DMS114 treated with DMSO at 0.1 percent for 48 hours (cell line): ENCODE results near the gene EPHX1.
A peak's percentile ranks its signal among the peaks of the same experiment; 100 is the strongest.

Experiments
- DNase-seq: peaks from one replicate; lab custom pipeline; 2025; ENCODE audit not compliant: unreplicated experiment; lab: John Stamatoyannopoulos, UW

EPHX1 gene

DNA sequence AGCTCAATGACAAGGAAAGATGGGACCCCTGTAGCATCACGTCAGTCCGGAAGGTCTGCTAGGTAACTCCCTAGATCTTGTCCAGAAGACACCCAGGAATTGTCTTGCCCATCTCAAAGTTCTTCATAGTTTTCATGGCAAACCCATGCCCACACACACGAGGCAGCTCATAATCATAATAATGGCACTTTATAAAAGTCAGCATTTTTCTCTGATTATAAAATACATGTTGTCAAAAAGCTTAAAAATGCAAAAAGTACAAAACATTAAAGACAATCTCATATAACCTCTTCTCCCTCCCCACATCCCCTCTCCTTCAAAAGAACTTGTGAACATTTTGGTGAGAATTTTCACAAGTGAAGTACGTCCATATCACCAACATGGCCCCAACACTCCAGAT, 30.8 kb downstream of the EPHX1 start:
- no peak for DNase-seq

DNA sequence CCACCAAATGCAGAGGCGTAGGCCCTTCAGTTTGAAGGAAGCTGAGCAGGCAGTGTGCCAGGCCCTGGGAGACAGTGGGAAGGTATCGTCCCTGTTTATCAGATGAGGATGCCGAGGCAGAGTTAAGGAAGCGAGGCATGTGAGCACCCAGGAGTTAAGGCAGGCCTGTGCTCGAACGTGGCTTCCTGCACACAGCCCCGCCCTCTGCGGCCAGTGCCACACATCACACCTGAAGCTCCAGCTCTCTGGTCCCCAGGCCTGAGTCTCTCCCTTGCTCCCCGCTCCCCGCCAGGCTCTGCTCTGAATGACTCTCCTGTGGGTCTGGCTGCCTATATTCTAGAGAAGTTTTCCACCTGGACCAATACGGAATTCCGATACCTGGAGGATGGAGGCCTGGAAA, 32.1 kb downstream of the EPHX1 start:
- no peak for DNase-seq

DNA sequence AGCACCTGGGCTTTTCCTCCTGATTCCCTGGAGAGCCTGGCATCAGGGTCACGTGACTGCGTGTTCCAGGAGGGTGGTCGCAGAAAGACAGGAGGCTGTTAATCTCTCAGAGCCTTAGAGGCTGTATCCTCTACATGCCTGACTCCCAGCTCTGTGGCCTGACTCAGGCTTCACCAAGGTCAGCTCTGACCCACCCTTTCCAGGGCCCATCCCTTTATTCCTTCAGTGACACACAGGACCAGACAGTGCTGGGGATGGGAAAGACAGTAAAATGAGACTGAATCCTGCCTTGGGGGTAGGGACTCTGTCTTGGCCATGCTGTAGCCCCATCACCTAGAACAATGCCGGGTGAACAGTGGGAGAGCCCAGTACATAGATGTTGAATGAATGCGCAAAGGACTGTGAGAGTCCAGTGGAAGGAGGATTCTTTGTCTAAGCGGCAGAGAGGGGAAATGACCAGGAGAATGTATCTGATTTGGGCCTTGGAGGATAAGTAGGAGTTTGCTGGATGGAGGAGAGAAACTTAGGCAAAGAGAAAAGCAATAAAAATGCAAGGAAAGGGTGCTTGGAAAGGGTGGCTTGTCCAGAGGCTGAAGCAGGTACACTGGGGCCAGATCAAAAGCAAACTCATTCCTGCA, 33.0 kb downstream of the EPHX1 start:
- DNase-seq = no peak

DNA sequence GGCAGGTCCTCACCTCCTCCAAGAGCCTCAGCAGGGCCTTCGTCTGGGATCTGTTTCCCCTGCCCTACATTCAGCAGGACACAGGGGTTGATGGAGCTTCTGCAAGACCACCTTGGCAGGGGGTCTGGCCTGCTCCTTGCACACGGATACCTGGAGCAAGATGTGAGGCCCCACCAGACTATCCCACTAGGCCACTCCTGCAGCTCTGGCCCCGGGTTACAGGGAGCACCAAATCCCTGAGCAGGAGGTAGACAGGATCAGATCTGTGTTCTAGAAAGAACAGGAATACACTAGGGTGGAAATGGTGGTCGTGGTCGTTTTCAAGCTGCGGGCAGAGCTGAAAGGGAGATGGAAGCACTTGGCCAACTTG, 33.5 kb downstream of the EPHX1 start:
- DNase-seq = no peak

- DNase-seq = no peak
Measured at GRCh38 chr1:225844236-225845061, 34.5 kb downstream of the EPHX1 start.

GRCh38 chr1:225845097-225845496, 35.2 kb downstream of the EPHX1 start:
- DNase-seq = no peak

GRCh38 chr1:225845571-225846259, 35.8 kb downstream of the EPHX1 start:
- peak; percentile 46 for DNase-seq

- no peak for DNase-seq
Measured at GRCh38 chr1:225846331-225847310, 36.7 kb downstream of the EPHX1 start.

GRCh38 chr1:225847610-225848009, 37.7 kb downstream of the EPHX1 start:
- no peak for DNase-seq

- DNase-seq = no peak
Measured at GRCh38 chr1:225848030-225848955, 38.4 kb downstream of the EPHX1 start.

DNA sequence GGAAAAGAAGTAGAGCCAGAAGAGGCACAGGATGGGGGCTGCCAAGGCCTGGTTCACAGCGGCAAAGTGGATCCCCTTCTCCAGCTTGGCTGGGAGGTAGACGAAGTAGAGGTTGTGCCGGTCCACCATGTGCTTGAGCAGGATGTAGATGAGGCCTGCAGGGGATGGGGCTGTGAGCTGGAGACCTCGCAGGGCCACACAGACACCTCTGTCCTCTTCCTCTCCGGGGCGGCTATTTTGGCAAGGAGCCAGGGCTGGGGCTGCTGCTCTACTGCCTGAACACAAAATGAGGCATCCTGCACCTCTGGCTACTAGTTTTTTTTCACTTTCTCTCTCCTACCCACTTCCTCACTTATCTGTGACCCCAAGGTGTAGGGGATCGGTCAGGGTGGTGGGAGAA, 40.0 kb downstream of the EPHX1 start:
- no peak for DNase-seq

GRCh38 chr1:225850370-225850769, 40.4 kb downstream of the EPHX1 start:
- no peak for DNase-seq

DNA sequence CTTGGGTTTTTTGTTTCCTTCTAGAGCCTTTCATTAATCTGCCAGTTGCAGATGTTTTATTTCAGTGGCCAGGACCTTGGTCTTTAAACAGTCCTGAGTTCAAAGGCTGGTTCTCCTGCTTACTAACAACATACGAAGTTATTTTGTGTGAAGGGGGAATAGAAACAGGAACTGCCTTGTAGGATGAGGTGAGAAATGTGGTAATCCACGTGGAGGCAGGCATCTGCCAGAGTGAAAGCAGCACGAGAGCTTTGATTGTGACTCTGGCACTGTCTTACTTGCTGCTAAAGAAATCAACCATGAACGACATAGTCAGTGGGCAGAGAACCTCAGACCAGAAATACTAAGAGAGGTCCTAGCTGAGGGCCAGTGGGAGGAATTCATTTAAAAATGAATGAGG, 41.9 kb downstream of the EPHX1 start:
- DNase-seq = no peak

DNA sequence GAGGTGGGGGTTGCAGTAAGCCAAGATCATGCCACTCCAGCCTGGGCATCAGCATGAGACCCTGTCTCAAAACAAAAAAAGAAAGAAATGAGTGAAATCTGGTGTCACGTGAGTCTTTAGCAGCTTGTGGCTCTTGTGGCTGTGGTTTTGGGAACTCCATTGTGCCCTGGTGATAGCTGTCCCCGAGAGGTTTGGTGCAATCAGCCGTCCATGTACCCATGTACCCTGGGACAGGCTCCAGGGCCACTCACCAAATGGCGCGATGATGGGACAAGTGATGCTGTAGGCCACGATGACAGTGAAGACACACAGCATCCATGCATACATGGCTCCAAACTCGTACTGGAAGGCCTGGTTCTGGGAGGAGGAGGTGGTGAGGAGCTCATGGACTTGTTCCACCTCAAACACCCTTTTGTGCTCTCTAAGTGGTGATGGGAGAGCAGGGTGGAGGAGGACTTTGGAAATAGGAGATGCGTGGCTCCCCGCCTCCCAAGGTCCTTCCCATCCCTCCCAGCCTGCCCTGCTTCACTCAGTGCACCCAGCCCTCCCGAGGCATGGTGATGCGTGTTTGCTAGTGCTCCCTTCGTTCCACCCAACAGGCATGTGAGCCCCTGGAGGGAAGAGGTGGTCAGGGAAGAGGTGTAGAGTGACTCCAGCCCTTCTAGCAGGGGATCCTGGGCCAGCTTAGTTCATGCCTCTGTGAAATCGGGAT, 42.6 kb downstream of the EPHX1 start:
- DNase-seq = no peak

GRCh38 chr1:225853441-225853840, 43.5 kb downstream of the EPHX1 start:
- no peak for DNase-seq

GRCh38 chr1:225855503-225856300, 45.8 kb downstream of the EPHX1 start:
- DNase-seq = no peak

GRCh38 chr1:225857256-225857655, 47.3 kb downstream of the EPHX1 start:
- no peak for DNase-seq

GRCh38 chr1:225859151-225859550, 49.2 kb downstream of the EPHX1 start:
- no peak for DNase-seq
